Body of pancreas (tissue), 4 donors: Measurements from ENCODE around the gene FBN1. TPM values are rescaled to one million over a fixed set of nuclear protein-coding genes. Genes with fewer than 3 reads are reported as not detected.

Experiments
- ATAC-seq: fragments of 150-250 bp; one replicate; pipeline ENCODE4 v1.9.1; 2016
- DNase-seq, 4 donors: peaks; one replicate each; pipeline ENCODE4 v3.0.0-alpha.2; 2019
- H3K27ac ChIP-seq, 4 donors: fragments of 200-600 bp; sonication (generic); 1 replicate in 3 of 4; 2 replicates in 1 of 4; pipeline versions ENCODE4 v1.5.1 to v1.6.1; 2016 to 2019; ENCODE audit warnings: mild to moderate bottlenecking in 1 of 4, mixed read lengths in 1 of 4, moderate library complexity in 1 of 4
- H3K27me3 ChIP-seq, 2 donors: fragments of 200-600 bp; sonication (generic); one replicate each; pipeline ENCODE4 v1.6.0; 2016; ENCODE audit warnings: mild to moderate bottlenecking in 1 of 2
- H3K36me3 ChIP-seq, 2 donors: fragments of 200-600 bp; sonication (generic); replicated peaks in 1 of 2; 2 replicates each; pipeline ENCODE4 v1.5.1; 2016; ENCODE audit warnings: low read depth in 2 of 2; ENCODE audit not compliant: insufficient read depth in 1 of 2
- H3K4me1 ChIP-seq: fragments of 200-600 bp; sonication (generic); one replicate; pipeline ENCODE4 v1.6.0; 2016
- H3K4me3 ChIP-seq, 2 donors: fragments of 200-600 bp; sonication (generic); 1 replicate in 1 of 2; 2 replicates in 1 of 2; pipeline ENCODE4 v1.5.1; 2016 to 2019
- H3K9me3 ChIP-seq, 3 donors: fragments of 200-600 bp; sonication (generic); 1 replicate in 2 of 3; 2 replicates in 1 of 3; pipeline ENCODE4 v1.5.1; 2016
- POLR2A ChIP-seq, 3 donors: fragments of 450-650 bp; IDR thresholded peaks; one replicate each; pipeline ENCODE4 v1.6.1; 2016; ENCODE audit warnings: antibody characterized with exemption in 3 of 3, mild to moderate bottlenecking in 2 of 3
- WGBS, 2 donors: methylation state at CpG; one replicate each; pipeline ENCODE4 v1.1.5; 2017; 5-methylcytosine and 5-hydroxymethylcytosine counted together
- intact Hi-C: fragments of 100-400 bp; cut with DNase I; formaldehyde crosslinking; loops from one replicate; pipeline ENCODE4 v1.15.1; 2023
- total RNA-seq, 2 donors: library from RNA; depleted of rRNA; stranded (reverse); fragments of >200 nt; gene quantifications; one replicate each; pipeline ENCODE4 v1.1.0, GENCODE V29; 2016
- TF ChIP-seq, protein P1 (sequence below), 7 experiments: fragments of 450-650 bp in 4 of 7; fragments of 200-600 bp in 3 of 7; sonication (generic) in 3 of 7; IDR thresholded peaks; one replicate each; pipeline ENCODE4 v1.5.1; 2016 to 2019; ENCODE audit warnings: antibody characterized with exemption in 7 of 7

FBN1 gene
- total RNA-seq, 2 donors from 2014 or later = 12.7 to 51.1 TPM

GRCh38 chr15:48603922-48604321 lies 41.6 kb downstream of the FBN1 start:
- no peak for TF ChIP-seq POLR2A (IDR thresholded peaks at IDR 0.05)
- TF ChIP-seq, protein P1, sequence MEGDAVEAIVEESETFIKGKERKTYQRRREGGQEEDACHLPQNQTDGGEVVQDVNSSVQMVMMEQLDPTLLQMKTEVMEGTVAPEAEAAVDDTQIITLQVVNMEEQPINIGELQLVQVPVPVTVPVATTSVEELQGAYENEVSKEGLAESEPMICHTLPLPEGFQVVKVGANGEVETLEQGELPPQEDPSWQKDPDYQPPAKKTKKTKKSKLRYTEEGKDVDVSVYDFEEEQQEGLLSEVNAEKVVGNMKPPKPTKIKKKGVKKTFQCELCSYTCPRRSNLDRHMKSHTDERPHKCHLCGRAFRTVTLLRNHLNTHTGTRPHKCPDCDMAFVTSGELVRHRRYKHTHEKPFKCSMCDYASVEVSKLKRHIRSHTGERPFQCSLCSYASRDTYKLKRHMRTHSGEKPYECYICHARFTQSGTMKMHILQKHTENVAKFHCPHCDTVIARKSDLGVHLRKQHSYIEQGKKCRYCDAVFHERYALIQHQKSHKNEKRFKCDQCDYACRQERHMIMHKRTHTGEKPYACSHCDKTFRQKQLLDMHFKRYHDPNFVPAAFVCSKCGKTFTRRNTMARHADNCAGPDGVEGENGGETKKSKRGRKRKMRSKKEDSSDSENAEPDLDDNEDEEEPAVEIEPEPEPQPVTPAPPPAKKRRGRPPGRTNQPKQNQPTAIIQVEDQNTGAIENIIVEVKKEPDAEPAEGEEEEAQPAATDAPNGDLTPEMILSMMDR (IDR thresholded peaks at IDR 0.05) = no peak
- H3K4me3 ChIP-seq = no peak overlapping the region
- H3K9me3 ChIP-seq = no peaks in the 10 kb centered on the region
- H3K27me3 ChIP-seq = no peaks in the 10 kb centered on the region
- WGBS, 2 donors = 52 to 64% methylated on average over 3 of the region's 3 CpGs
- DNase-seq = no peak
- intact Hi-C loops = no loop called here
- no peak overlapping the region for H3K27ac ChIP-seq
- H3K4me1 ChIP-seq = no peaks in the 10 kb centered on the region
- H3K36me3 ChIP-seq = no peaks in the 10 kb centered on the region
- no peak for ATAC-seq

DNA sequence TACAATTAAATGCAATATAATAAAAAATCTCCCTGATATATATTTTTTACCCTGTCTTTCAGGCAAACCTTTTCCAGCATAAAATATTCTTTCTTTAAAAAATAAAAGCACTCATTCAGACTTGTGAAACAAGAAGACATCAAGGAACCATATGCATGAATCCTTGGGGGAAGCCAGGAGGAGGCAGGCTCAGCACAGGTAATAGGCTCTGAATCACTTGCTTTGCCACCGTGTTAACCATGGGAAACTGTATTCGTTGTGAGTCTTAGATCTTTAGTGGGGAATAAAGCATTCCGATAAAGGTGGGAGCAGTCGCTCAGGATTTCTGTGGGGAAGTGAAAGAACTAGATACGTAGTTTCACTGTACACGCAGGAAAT lies 42.4 kb downstream of the FBN1 start:
- Histone ChIP-seq H3K36me3 (no peaks in the 10 kb centered on the region), H3K27ac (no peak overlapping the region), H3K9me3 (no peaks in the 10 kb centered on the region), H3K4me1 (no peaks in the 10 kb centered on the region), H3K27me3 (no peaks in the 10 kb centered on the region), H3K4me3 (no peak overlapping the region)
- DNase-seq = no peak
- 66 to 73% methylated on average over 6 of the region's 6 CpGs for WGBS, 2 donors
- no peak for ATAC-seq
- intact Hi-C loops = no loop called here
- TF ChIP-seq POLR2A (IDR thresholded peaks at IDR 0.05) = no peak
- TF ChIP-seq, protein P1 (IDR thresholded peaks at IDR 0.05) = no peak

DNA sequence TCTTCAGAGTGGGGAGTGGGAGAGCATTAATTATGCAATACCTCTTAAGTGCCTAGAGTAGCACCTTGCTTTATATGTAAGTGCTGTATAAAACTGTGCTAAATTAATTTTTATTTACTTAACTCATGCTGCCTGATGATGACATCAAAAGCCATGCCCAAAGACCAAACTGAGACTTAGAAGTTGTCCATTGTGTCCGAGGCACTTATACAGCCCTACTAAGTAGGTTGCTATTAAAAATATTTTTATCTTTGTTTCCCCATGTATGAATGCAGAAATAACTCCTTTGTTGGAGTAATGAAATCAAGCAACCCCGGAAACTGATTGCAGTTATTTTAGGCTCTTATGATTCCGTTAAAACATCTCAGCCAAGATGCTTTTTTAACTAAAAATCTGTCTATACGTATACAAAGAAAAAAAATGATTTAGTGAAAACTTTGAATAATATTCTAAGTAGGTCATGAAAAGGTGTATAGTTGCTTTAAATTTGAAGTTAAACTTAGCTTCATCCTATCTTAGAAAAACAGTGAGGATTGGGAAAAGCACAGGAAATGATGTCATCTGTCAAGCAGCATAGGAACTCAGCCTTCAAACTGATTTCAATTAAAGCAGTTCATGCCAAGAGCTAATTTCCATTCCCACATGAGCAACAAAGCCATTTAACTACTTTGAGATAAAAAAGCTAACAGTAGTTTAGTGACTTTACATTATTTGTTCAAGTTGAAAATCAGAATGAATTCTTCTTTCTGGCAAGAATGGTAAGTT lies 43.0 kb downstream of the FBN1 start:
- TF ChIP-seq, protein P1 (IDR thresholded peaks at IDR 0.05) = no peak
- TF ChIP-seq POLR2A (IDR thresholded peaks at IDR 0.05) = no peak
- 72 to 73% methylated on average over 4 of the region's 4 CpGs for WGBS, 2 donors
- intact Hi-C loops = no loop called here
- ATAC-seq = no peak
- Histone ChIP-seq H3K4me3 (no peak overlapping the region), H3K4me1 (no peaks in the 10 kb centered on the region), H3K36me3 (no peaks in the 10 kb centered on the region), H3K9me3 (no peaks in the 10 kb centered on the region), H3K27ac (no peak overlapping the region), H3K27me3 (no peaks in the 10 kb centered on the region)
- DNase-seq = no peak

DNA sequence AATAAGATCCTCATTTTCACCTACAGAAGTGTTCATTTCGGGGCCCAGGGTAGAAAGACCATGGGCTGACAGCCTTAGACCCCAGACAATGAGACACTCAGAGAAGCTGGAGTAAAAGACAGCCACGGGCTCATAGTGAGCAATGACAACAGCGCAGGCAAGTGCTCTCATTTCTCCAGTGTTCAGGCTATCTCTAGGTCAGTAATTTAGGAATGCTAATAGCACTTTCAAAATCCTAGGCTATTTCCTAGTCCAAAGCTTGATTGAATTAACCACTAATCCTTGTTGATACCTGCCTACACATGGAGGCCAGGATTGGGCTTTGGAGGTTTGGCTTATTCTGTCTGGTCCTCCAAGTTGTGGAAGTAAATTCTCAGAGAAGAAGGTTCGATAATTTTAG lies 44.4 kb downstream of the FBN1 start:
- WGBS, 2 donors = 68 to 72% methylated on average over 4 of the region's 4 CpGs
- TF ChIP-seq, protein P1 (IDR thresholded peaks at IDR 0.05) = no peak
- no peak for TF ChIP-seq POLR2A (IDR thresholded peaks at IDR 0.05)
- no peaks in the 10 kb centered on the region for H3K4me1 ChIP-seq
- no peak for DNase-seq
- intact Hi-C loops = no loop called here
- no peaks in the 10 kb centered on the region for H3K9me3 ChIP-seq
- H3K36me3 ChIP-seq = no peaks in the 10 kb centered on the region
- H3K27ac ChIP-seq = no peak overlapping the region
- H3K4me3 ChIP-seq = no peak overlapping the region
- H3K27me3 ChIP-seq = no peaks in the 10 kb centered on the region
- ATAC-seq = no peak

DNA sequence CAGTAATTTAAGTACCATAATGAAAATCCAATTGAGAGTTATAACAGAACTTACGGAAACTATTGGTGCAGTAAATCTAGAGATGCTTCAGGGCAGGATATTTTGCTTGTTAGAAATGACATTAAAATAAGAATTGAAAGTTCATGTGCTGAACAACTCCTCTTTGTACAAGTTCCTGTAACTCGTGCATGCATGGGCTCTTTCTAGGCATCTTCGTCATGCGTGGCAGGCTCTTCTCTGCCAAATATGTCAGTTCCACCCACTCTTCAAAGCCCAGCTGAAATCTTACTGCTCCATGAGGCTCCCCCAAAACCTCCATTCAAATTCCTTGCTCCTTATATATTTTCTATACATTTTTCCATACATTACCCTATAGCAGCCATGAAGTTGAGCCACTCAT lies 48.7 kb downstream of the FBN1 start:
- intact Hi-C loops = no loop called here
- Histone ChIP-seq H3K4me3 (no peak overlapping the region), H3K27me3 (no peaks in the 10 kb centered on the region), H3K27ac (no peak overlapping the region), H3K9me3 (no peaks in the 10 kb centered on the region), H3K36me3 (no peaks in the 10 kb centered on the region), H3K4me1 (no peaks in the 10 kb centered on the region)
- DNase-seq (no peak), ATAC-seq (no peak)
- TF ChIP-seq, protein P1 (IDR thresholded peaks at IDR 0.05) = no peak
- no peak for TF ChIP-seq POLR2A (IDR thresholded peaks at IDR 0.05)
- 79 to 80% methylated on average over 4 of the region's 4 CpGs for WGBS, 2 donors
